Astrocyte of the spinal cord (primary cell): ENCODE measurements around the gene AQP5.
A peak's percentile ranks its signal among the peaks of the same experiment; 100 is the strongest.
"Not testable (repeated sequence)": the region's sequence is repeated elsewhere in the genome, so short reads cannot be mapped to it uniquely, and the experiment has no call there.

Experiments used
- DNase-seq: peaks from one replicate; pipeline ENCODE4 v3.0.0; 2011; ENCODE audit warnings: low read depth, low spot score
- H3K4me3 ChIP-seq: 2 replicates; pipeline ENCODE4 v1.5.1; 2011; ENCODE audit warnings: low read depth, mild to moderate bottlenecking, low read length, moderate library complexity
- in situ Hi-C: cut with HindIII; loops from 2 replicates; pipeline ENCODE4 v1.10.0; 2017; ENCODE audit warnings: low sequenced_read_pairs
- TF ChIP-seq, protein P1 (sequence below): IDR thresholded peaks from 2 replicates; pipeline ENCODE4 v1.5.1; 2012; ENCODE audit warnings: low read depth, mild to moderate bottlenecking, low read length, inconsistent platforms

The AQP5 gene

DNA sequence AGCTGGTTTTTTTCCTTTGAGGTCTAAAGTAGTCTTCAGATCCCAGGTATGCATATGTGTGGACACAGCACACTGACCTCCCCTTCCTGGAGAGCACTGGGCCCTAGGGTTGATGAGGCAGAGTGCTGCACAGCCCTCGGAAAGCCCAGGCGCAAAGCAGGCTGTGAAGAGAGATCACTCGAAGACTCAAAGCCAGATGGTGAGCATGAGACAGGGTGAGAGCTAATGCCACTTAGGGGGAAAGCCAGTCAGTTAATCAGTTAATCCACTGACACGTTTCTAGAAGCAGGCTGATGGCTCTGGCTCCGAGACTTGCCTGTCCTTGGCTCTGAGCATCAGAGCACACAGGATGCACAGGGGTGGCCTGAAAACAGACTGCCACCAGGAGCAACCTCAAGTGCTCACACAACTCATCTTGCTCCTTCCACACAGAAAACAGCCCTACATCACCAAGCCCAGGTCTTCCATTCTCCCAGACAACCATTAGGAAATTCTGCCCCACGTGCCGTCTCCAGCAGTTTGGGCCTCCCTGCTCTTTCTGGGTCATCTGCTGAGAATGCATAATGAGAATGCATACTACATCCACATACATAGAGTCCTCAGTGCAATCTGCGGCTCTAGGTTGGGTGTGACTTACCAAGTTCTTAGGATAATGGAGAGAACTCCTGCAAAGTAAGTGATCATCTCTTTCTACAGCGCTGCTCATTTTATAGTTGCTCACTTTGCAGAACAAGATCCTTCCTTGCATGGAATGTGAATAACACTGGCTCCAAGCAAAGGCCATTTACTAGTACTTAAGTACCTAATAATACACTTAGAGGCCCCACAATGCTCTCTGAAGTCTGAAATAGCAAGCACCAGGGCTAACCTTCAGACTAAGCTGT lies 23.0 kb downstream of the AQP5 start:
- H3K4me3 ChIP-seq, result no peak overlapping the region
- no peak for DNase-seq
- in situ Hi-C loops, result no loop called here
- TF ChIP-seq, protein P1, sequence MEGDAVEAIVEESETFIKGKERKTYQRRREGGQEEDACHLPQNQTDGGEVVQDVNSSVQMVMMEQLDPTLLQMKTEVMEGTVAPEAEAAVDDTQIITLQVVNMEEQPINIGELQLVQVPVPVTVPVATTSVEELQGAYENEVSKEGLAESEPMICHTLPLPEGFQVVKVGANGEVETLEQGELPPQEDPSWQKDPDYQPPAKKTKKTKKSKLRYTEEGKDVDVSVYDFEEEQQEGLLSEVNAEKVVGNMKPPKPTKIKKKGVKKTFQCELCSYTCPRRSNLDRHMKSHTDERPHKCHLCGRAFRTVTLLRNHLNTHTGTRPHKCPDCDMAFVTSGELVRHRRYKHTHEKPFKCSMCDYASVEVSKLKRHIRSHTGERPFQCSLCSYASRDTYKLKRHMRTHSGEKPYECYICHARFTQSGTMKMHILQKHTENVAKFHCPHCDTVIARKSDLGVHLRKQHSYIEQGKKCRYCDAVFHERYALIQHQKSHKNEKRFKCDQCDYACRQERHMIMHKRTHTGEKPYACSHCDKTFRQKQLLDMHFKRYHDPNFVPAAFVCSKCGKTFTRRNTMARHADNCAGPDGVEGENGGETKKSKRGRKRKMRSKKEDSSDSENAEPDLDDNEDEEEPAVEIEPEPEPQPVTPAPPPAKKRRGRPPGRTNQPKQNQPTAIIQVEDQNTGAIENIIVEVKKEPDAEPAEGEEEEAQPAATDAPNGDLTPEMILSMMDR, result no peak

DNA sequence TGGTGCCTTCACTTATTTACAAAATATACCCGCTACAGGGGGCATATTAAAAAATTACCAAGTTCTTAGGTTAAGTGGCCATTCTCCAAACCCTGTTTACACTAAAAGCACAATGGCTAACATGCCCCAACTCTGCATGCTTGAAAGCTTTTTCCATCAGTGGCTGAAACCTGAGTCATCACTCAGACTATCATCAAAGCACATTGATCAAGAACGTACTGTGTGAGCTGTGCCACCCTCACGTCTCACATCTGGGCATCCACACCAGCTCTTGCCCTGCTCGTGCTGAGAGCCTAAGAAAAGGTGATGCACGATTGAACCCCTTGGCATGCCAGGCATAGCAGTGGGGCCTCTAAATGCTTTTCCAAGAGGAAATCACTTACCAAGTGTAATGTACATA lies 24.3 kb downstream of the AQP5 start:
- H3K4me3 ChIP-seq, result no peak overlapping the region
- peak; percentile 24 for DNase-seq
- TF ChIP-seq, protein P1, result no peak
- in situ Hi-C loops, result no loop called here

DNA sequence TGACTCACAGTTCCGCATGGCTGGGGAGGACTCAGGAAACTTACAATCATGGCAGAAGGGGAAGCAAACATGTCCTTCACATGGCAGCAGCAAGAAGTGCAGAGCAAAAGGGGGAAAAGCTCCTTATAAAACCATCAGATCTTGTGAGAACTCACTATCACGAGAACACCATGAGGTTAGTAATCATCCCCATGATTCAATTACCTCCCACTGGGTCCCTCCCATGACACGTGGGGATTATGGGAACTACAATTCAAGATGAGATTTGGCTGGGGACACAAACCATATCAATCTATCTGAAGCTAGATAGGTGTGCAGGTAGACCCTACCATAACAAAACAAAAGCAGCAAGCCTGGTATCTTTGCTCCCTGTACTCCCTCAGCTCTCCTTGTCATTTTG lies 24.8 kb downstream of the AQP5 start:
- DNase-seq, H3K4me3 ChIP-seq, in situ Hi-C loops: not testable (repeated sequence)

DNA sequence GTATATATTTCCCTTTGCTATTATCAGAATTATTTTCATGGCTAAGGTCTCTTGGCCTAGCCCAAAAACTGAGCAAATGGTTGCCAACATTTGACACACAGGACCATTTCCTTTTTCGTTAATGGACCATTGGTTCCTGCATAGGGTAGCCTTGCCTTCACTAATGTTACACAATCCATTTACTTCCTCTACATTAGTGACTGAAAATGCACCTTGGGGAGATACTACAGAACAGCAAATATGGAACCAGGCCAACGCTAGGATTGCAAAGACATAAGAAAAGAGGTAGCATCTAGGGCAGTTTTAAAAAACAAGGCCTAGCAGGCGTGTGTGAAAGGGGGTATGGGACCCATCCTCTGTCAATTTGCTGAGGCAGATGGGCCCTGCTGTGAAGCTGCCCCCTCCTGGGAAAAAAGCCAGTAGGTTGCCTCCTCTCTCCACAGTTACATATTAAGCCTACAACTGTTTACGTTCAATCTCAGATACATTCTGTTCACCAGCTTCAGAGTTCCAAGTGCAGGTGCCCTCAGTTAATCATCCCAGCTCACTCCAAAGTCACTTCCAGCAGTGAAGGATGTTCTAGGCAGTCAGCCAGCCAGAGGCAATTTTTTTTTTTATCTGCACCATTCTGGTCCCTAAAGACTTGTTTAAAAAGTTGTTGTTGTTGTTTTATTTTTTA lies 26.1 kb downstream of the AQP5 start:
- in situ Hi-C loops, result no loop called here
- TF ChIP-seq, protein P1, result no peak
- no peak overlapping the region for H3K4me3 ChIP-seq
- no peak for DNase-seq

DNA sequence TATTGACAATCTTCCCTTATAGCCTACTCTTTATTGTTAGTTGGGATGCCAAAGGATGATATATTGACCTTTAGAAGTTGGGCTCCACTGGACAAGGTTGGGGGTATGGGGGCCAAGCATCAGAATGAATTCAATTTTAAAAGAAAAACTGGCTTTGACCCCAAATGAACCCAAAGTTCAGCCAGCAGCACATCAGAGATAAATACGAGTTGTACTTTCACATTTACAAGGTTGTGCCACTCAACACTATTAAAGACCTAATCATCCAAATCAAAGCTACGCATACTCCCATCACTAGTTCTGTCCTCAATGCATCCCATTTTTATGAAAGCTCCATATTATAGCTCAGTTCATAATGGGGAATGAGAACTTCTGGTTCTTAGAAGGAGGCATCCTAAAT lies 27.7 kb downstream of the AQP5 start:
- in situ Hi-C loops, H3K4me3 ChIP-seq: not testable (repeated sequence)

DNA sequence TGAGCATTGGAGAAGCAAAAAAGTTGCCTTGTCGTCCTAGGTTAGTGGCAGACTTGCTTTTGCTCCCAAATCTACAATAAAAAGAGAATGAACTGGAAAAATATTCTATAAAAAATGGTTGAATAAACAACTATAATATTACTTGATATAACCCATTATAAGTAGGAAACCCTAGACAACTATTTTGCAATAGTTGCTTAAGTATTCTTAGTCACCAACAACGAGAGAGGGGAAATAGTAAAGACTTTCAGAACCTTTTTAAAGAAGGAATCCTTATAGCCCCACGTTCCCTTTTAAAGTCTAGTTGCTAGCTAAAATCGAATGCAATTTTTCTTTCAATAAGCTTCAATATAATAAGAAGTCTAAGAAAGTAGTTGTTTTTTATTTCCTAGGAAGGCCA lies 28.6 kb downstream of the AQP5 start:
- H3K4me3 ChIP-seq, result no peak overlapping the region
- TF ChIP-seq, protein P1, result no peak
- in situ Hi-C loops, result no loop called here
- DNase-seq, result no peak

More for the DNA sequence above, 27.7 kb downstream of the AQP5 start:
- not testable (repeated sequence) for DNase-seq

DNA sequence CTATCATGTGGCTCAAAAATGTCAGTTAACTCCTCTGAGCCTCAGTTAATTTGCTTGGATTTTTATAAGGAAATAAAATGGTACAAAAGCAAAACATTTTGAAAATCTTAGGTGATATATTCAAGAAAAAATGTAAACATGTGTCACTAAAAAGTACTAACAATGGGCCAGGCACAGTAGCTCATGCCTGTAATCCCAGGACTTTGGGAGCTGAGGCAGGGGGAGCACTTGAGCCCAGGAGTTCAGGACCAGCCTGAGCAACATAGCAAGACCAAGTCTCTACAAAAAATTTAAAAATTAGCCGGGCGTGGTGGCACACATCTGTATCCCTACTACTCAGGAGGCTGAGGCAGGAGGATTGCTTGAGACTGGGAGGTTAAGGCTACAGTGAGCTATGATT lies 36.8 kb downstream of the AQP5 start:
- in situ Hi-C loops, result no loop called here
- H3K4me3 ChIP-seq, result no peak overlapping the region
- no peak for DNase-seq
- TF ChIP-seq, protein P1, result no peak
